GM19463 (cell line): ENCODE data around the gene CRTC3.

Experiments
- ATAC-seq: cut with Tn5 transposase; IDR thresholded peaks from one replicate; pipeline ENCODE4 v1.9.1; 2021; ENCODE audit warnings: mild to moderate bottlenecking, moderate library complexity; ENCODE audit not compliant: unreplicated experiment

CRTC3 gene

GRCh38 chr15:90591524-90591923 lies 61.8 kb downstream of the CRTC3 start:
- ATAC-seq, result no peak

- ATAC-seq, result no peak
Measured at GRCh38 chr15:90592131-90592881, 62.6 kb downstream of the CRTC3 start.

- no peak for ATAC-seq
Measured at GRCh38 chr15:90593499-90594158, 63.9 kb downstream of the CRTC3 start.

- no peak for ATAC-seq
Measured at GRCh38 chr15:90594301-90594738, 64.6 kb downstream of the CRTC3 start.

GRCh38 chr15:90595763-90596155 lies 66.0 kb downstream of the CRTC3 start:
- ATAC-seq, result no peak

- no peak for ATAC-seq
Measured at GRCh38 chr15:90596943-90597342, 67.2 kb downstream of the CRTC3 start.

GRCh38 chr15:90597577-90597976 lies 67.9 kb downstream of the CRTC3 start:
- ATAC-seq, result peak; percentile 37

- peak; percentile 43 for ATAC-seq
Measured at GRCh38 chr15:90598031-90598577, 68.4 kb downstream of the CRTC3 start.

GRCh38 chr15:90598679-90599078 lies 69.0 kb downstream of the CRTC3 start:
- no peak for ATAC-seq

- no peak for ATAC-seq
Measured at GRCh38 chr15:90599116-90599515, 69.4 kb downstream of the CRTC3 start.

- ATAC-seq, result no peak
Measured at GRCh38 chr15:90599644-90600043, 69.9 kb downstream of the CRTC3 start.

GRCh38 chr15:90600954-90601353 lies 71.2 kb downstream of the CRTC3 start:
- ATAC-seq, result no peak

GRCh38 chr15:90603893-90604292 lies 74.2 kb downstream of the CRTC3 start:
- no peak for ATAC-seq

- no peak for ATAC-seq
Measured at GRCh38 chr15:90606641-90607040, 76.9 kb downstream of the CRTC3 start.

- no peak for ATAC-seq
Measured at GRCh38 chr15:90607361-90607760, 77.6 kb downstream of the CRTC3 start.

GRCh38 chr15:90609242-90610180 lies 79.8 kb downstream of the CRTC3 start:
- ATAC-seq, result no peak

GRCh38 chr15:90610190-90610589 lies 80.5 kb downstream of the CRTC3 start:
- no peak for ATAC-seq

GRCh38 chr15:90611157-90611556 lies 81.4 kb downstream of the CRTC3 start:
- no peak for ATAC-seq

GRCh38 chr15:90617171-90617570 lies 87.4 kb downstream of the CRTC3 start:
- ATAC-seq, result no peak

GRCh38 chr15:90617668-90618097 lies 88.0 kb downstream of the CRTC3 start:
- no peak for ATAC-seq
